Left ventricle myocardium inferior (tissue), 1 donor: Measurements from ENCODE around the gene CPB2. TPM values are rescaled to one million over a fixed set of nuclear protein-coding genes. Genes with fewer than 3 reads are reported as not detected.

Source experiments
- DNase-seq: peaks from one replicate; pipeline ENCODE4 v3.0.0-alpha.2; 2020
- H3K27ac ChIP-seq: fragments of 200-600 bp; replicated peaks from 2 replicates; pipeline ENCODE4 v1.8.0; 2021
- H3K27me3 ChIP-seq: fragments of 200-600 bp; 2 replicates; pipeline ENCODE4 v1.8.0; 2021; ENCODE audit warnings: low read depth
- H3K36me3 ChIP-seq: fragments of 200-600 bp; 2 replicates; pipeline ENCODE4 v1.8.0; 2021
- H3K4me1 ChIP-seq: fragments of 200-600 bp; 2 replicates; pipeline ENCODE4 v1.8.0; 2021
- H3K4me3 ChIP-seq: fragments of 200-600 bp; 2 replicates; pipeline ENCODE4 v1.8.0; 2021; ENCODE audit warnings: mild to moderate bottlenecking, moderate library complexity
- H3K9me3 ChIP-seq: fragments of 200-600 bp; replicated peaks from 2 replicates; pipeline ENCODE4 v1.8.0; 2021
- CTCF ChIP-seq: fragments of 200-600 bp; IDR thresholded peaks from 2 replicates; pipeline ENCODE4 v1.8.0; 2021; ENCODE audit warnings: antibody characterized with exemption, mild to moderate bottlenecking, borderline replicate concordance
- intact Hi-C: fragments of 100-400 bp; cut with micrococcal nuclease; formaldehyde crosslinking; loops from one replicate; pipeline ENCODE4 v1.11.0; 2022
- total RNA-seq: library from RNA; stranded (reverse); fragmentation: NEBNext Ultra II Directional; extraction: Animal tissue kit (Norgen Biotek cat#: 25700); gene quantifications from one replicate; pipeline ENCODE4 v1.2.1, GENCODE V29; 2021
- donor health status: DM: no; HTN: yes; CAD: no; lungs with severe emphysema.

Gene CPB2
- total RNA-seq, 1 donor from 2014 or later: not detected

DNA sequence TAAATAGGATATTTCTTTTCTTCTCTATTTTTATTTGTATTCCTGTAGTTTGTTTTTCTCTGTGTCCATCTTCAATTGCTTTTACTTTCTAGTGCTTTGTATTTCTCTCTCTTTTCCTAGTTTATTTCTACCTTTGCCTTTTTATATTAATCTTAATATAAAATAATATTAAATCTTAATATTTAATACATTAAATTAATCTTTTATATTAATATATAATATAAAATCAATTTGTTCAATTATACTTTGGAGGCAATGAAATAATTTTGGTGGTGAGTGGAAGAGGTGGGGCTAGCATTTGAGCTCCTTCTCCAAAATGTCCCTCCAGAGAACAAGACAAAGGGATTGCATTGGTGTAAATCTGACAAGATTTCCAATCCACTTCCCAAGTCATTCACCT lies 6.3 kb upstream of the CPB2 start:
- no peak overlapping the region for H3K4me3 ChIP-seq
- H3K36me3 ChIP-seq: no peaks in the 10 kb centered on the region
- H3K27ac ChIP-seq: no peak overlapping the region
- no peaks in the 10 kb centered on the region for H3K9me3 ChIP-seq
- TF ChIP-seq CTCF: no peak
- H3K27me3 ChIP-seq: peaks cover 30% of the 10 kb centered on the region
- intact Hi-C loops: no loop called here
- H3K4me1 ChIP-seq: no peaks in the 10 kb centered on the region
- no peak for DNase-seq

DNA sequence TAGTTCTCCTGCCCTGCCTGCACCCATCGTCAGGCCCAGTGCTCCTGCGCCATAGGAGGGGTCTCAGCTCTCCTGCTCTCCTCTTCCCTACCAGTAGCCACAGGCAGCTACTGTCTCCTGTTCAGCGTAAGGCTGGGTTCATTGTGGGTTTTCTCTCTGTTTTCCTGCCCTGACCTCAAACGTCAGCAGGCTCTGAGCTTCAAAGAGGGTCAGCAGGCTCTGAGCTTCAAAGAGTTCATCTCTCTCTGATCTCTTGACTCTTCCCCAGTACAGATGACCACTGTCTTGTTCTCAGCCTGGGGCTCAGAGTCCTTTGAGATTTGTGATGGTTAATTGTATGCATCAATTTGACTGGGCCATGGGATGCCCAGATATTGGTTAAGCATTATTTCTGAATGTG lies 4.6 kb upstream of the CPB2 start:
- intact Hi-C loops: no loop called here
- Histone ChIP-seq H3K36me3 (no peaks in the 10 kb centered on the region), H3K4me1 (no peaks in the 10 kb centered on the region), H3K27ac (no peak overlapping the region), H3K4me3 (no peak overlapping the region), H3K27me3 (peaks cover 30% of the 10 kb centered on the region), H3K9me3 (no peaks in the 10 kb centered on the region)
- TF ChIP-seq CTCF: no peak
- DNase-seq: no peak

DNA sequence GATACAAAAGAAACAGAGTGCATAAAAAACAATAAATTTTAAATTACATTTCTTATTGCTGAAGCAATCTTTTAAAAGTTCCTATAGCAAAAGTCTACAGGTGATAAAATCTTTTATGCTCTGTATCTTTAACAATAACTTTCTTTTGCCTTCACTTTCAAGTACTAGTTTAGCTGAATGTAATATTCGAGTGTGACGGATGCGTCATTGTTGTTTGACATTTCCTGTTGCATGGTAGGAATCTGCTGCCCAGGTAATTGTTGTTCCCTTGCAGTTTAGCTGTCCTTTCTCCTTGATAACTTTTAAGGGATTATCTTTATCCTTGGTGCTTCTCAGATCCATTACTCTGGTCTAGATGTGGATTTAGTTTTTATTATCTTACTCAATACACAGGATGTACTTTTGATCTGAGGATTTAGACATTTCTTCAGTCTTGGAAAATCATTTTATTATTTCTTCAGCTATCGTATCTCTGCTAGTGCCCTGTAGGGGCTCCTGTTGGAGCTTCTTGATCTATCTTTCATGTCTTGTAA lies 2.1 kb upstream of the CPB2 start:
- Histone ChIP-seq H3K27me3 (peaks cover 16% of the 10 kb centered on the region), H3K9me3 (no peaks in the 10 kb centered on the region)
- TF ChIP-seq CTCF: no peak

DNA sequence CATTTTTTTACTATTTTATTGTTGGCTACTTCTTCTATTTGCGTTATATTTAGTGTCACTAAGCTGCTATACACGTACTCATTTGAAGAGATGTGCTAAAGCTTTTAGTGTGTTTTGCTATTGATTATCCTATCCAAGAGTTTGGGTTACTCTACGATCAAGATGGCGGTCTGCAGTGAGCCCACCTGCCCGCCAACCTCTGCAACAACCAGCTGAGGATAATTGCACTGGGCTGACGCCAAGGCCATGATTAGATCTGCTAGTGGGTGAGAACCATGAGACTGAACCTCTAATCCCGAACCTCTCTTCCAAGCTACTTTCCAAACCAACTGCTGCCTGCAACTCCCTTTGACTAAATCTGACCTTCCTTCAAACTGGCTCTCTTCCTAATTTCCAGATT lies 1.8 kb downstream of the CPB2 start:
- intact Hi-C loops: no loop called here

More for the DNA sequence above, 2.1 kb upstream of the CPB2 start:
- no peak overlapping the region for H3K4me3 ChIP-seq
- peaks cover 3% of the 10 kb centered on the region for H3K4me1 ChIP-seq
- DNase-seq: no peak
- intact Hi-C loops: no loop called here
- H3K27ac ChIP-seq: no peak overlapping the region
- H3K36me3 ChIP-seq: no peaks in the 10 kb centered on the region

GRCh38 chr13:46102255-46102605 lies 2.6 kb downstream of the CPB2 start:
- no peak for DNase-seq
- no peaks in the 10 kb centered on the region for H3K27me3 ChIP-seq
- intact Hi-C loops: no loop called here
- no peak overlapping the region for H3K4me3 ChIP-seq
- no peak for TF ChIP-seq CTCF
- H3K27ac ChIP-seq: no peak overlapping the region
- H3K36me3 ChIP-seq: no peaks in the 10 kb centered on the region
- H3K4me1 ChIP-seq: peaks cover 13% of the 10 kb centered on the region
- H3K9me3 ChIP-seq: no peaks in the 10 kb centered on the region

More for the DNA sequence above, 1.8 kb downstream of the CPB2 start:
- no peaks in the 10 kb centered on the region for H3K27me3 ChIP-seq
- DNase-seq: no peak
- H3K27ac ChIP-seq: no peak overlapping the region
- H3K4me3 ChIP-seq: no peak overlapping the region
- peaks cover 13% of the 10 kb centered on the region for H3K4me1 ChIP-seq
- TF ChIP-seq CTCF: no peak
- no peaks in the 10 kb centered on the region for H3K9me3 ChIP-seq
- H3K36me3 ChIP-seq: no peaks in the 10 kb centered on the region
